BLaER1 (cell line): ENCODE measurements around the gene PMS2.
"Not testable (repeated sequence)": the region's sequence is repeated elsewhere in the genome, so short reads cannot be mapped to it uniquely, and the experiment has no call there.

Source experiments
- H3K27ac ChIP-seq: shearing (Covaris generic); formaldehyde crosslinking; 2 replicates; pipeline ENCODE4 v1.8.1; 2022
- H3K27me3 ChIP-seq: shearing (Covaris generic); formaldehyde crosslinking; 2 replicates; pipeline ENCODE4 v1.8.1; 2022
- H3K36me3 ChIP-seq: shearing (Covaris generic); formaldehyde crosslinking; 2 replicates; pipeline ENCODE4 v1.8.1; 2022
- H3K4me1 ChIP-seq: shearing (Covaris generic); formaldehyde crosslinking; 2 replicates; pipeline ENCODE4 v1.8.1; 2022
- H3K4me2 ChIP-seq: shearing (Covaris generic); formaldehyde crosslinking; 2 replicates; pipeline ENCODE4 v1.8.1; 2022
- H3K4me3 ChIP-seq: shearing (Covaris generic); formaldehyde crosslinking; 2 replicates; pipeline ENCODE4 v1.8.1; 2022
- H3K9ac ChIP-seq: shearing (Covaris generic); formaldehyde crosslinking; 2 replicates; pipeline ENCODE4 v1.8.1; 2022
- H3K9me3 ChIP-seq: shearing (Covaris generic); formaldehyde crosslinking; 2 replicates; pipeline ENCODE4 v1.8.1; 2022
- H4K20me1 ChIP-seq: shearing (Covaris generic); formaldehyde crosslinking; 2 replicates; pipeline ENCODE4 v1.8.1; 2022
- Cebpa-rat ChIP-seq: shearing (Covaris generic); IDR thresholded peaks from 2 replicates; pipeline ENCODE4 v1.8.1; 2022

PMS2 gene, protein sequence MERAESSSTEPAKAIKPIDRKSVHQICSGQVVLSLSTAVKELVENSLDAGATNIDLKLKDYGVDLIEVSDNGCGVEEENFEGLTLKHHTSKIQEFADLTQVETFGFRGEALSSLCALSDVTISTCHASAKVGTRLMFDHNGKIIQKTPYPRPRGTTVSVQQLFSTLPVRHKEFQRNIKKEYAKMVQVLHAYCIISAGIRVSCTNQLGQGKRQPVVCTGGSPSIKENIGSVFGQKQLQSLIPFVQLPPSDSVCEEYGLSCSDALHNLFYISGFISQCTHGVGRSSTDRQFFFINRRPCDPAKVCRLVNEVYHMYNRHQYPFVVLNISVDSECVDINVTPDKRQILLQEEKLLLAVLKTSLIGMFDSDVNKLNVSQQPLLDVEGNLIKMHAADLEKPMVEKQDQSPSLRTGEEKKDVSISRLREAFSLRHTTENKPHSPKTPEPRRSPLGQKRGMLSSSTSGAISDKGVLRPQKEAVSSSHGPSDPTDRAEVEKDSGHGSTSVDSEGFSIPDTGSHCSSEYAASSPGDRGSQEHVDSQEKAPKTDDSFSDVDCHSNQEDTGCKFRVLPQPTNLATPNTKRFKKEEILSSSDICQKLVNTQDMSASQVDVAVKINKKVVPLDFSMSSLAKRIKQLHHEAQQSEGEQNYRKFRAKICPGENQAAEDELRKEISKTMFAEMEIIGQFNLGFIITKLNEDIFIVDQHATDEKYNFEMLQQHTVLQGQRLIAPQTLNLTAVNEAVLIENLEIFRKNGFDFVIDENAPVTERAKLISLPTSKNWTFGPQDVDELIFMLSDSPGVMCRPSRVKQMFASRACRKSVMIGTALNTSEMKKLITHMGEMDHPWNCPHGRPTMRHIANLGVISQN

GRCh38 chr7:6008668-6009611, at the start of gene PMS2, which contains the start of gene AIMP2:
Gene PMS2 (minus strand): TSS chr7:6009049. CDS start chr7:6009019, 30 bp downstream.
Gene AIMP2 (plus strand): TSS chr7:6009272. CDS start chr7:6009364, 92 bp downstream.
- H3K36me3 ChIP-seq, result peaks cover 45% of the 10 kb centered on the region
- peak within 1 kb of the TSS; percentile 95 for H3K4me2 ChIP-seq
- peak within 1 kb of the TSS; percentile 84 for H3K27ac ChIP-seq
- peaks cover 37% of the 10 kb centered on the region for H3K4me1 ChIP-seq
- peak within 1 kb of the TSS; percentile 81 for H3K4me3 ChIP-seq
- TF ChIP-seq Cebpa-rat, result no peak
- peak within 1 kb of the TSS; percentile 83 for H3K9ac ChIP-seq
- H3K27me3 ChIP-seq, result no peaks in the 10 kb centered on the region
- H3K9me3 ChIP-seq, result no peaks in the 10 kb centered on the region
- peaks cover 8% of the 10 kb centered on the region; the same call in 1 of the 2 replicates for H4K20me1 ChIP-seq

DNA sequence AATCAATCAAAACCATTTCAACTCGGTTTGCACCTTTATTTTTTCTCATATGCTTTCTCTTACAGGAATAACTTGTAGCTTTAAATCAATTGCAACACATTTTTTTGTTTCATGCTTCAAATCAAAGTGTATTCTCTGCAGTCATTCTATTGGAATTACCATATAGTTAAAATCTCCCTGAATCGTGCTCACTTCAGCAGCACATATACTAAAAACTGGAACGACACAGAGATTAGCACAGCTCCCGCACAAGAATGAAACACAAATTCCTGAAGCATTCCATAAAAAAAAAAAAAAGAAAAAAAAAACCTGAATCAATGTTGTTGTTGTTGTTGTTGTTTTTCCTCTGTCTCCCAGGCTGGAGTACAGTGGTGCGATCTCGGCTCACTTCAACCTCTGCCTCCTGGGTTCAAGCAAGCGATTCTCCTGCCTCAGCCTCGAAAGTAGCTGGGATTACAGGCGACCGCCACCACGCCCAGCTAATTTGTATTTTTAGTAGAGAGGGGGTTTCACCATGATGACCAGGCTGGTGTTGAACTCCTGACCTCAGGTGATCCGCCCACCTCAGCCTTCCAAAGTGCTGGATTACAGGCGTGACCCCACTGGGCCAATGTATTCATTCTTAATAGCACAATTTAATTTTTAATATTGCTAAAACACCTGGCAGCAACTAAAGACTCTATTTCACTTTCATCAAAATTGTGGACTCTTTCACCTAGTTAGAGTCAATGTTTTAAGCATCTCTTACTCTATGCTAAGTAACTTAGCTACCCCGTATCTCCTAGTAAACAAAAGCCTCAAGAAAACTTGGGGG, 48.7 kb upstream of the PMS2 start:
- Histone ChIP-seq H3K4me1 (peaks cover 21% of the 10 kb centered on the region), H3K36me3 (peaks cover 34% of the 10 kb centered on the region), H3K27ac (peak overlapping the region; percentile 94)

GRCh38 chr7:6056616-6057015, 47.8 kb upstream of the PMS2 start:
- Histone ChIP-seq H3K36me3 (peaks cover 43% of the 10 kb centered on the region), H4K20me1 (peaks cover 54% of the 10 kb centered on the region), H3K4me2 (peak overlapping the region; percentile 82), H3K9me3 (no peaks in the 10 kb centered on the region), H3K4me3 (no peak overlapping the region), H3K4me1 (peaks cover 21% of the 10 kb centered on the region), H3K9ac (no peak overlapping the region), H3K27me3 (no peaks in the 10 kb centered on the region), H3K27ac (no peak overlapping the region)
- no peak for TF ChIP-seq Cebpa-rat

More for the DNA sequence above, 48.7 kb upstream of the PMS2 start:
- Histone ChIP-seq H3K9ac (peak overlapping the region; percentile 96), H4K20me1 (peaks cover 50% of the 10 kb centered on the region), H3K9me3 (no peaks in the 10 kb centered on the region), H3K4me2 (peak overlapping the region; percentile 82), H3K4me3 (peak overlapping the region; percentile 97), H3K27me3 (no peaks in the 10 kb centered on the region)
- TF ChIP-seq Cebpa-rat, result no peak

DNA sequence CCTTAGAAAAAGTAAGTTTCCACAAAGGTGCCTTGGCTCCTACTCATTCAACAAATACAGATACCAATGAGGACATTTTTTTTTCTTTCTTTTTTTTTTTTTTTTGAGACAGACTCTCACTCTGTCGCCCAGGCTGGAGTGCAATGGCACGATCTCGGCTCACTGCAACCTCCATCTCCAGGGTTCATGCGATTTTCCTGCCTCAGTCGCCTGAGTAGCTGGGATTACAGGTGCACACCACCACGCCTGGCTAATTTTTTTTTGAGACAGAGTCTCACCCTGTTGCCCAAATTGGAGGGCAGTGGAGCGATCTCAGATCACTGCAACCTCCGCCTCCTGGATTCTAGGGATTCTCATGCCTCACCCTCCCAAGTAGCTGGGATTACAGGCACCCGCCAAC, 42.3 kb upstream of the PMS2 start:
- H3K4me1 ChIP-seq, H3K9ac ChIP-seq, H3K27me3 ChIP-seq, H3K27ac ChIP-seq, H3K4me2 ChIP-seq, H3K9me3 ChIP-seq, H3K4me3 ChIP-seq: not testable (repeated sequence)
- Histone ChIP-seq H4K20me1 (peaks cover 41% of the 10 kb centered on the region), H3K36me3 (peaks cover 97% of the 10 kb centered on the region)

DNA sequence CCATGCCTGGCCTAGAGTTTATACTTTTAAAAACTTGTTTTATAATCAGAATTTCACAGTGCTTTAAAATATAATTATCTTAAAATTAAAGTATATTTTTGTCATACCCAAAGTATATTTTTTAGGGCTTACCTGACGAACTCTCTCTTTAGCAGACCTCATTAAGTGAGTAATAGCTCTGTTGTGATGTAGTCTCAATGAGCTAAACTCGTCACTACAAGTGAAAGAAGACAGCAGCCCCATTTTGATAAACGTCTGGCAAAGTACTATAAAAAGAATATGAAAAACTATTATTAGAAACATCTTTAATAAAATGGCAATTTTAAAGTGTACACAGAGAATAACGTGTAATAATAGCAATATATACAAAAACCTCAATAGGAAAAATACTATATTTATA, 40.9 kb upstream of the PMS2 start:
- Histone ChIP-seq H3K4me3 (no peak overlapping the region), H3K27me3 (no peaks in the 10 kb centered on the region), H3K9ac (no peak overlapping the region), H3K27ac (no peak overlapping the region), H3K4me1 (no peaks in the 10 kb centered on the region), H3K9me3 (no peaks in the 10 kb centered on the region), H3K36me3 (peaks cover 100% of the 10 kb centered on the region), H3K4me2 (no peak overlapping the region), H4K20me1 (peaks cover 26% of the 10 kb centered on the region)
- no peak for TF ChIP-seq Cebpa-rat

GRCh38 chr7:6035686-6036085, 26.8 kb upstream of the PMS2 start:
- no peaks in the 10 kb centered on the region for H3K27me3 ChIP-seq
- peaks cover 25% of the 10 kb centered on the region for H4K20me1 ChIP-seq
- no peak overlapping the region for H3K27ac ChIP-seq
- no peak for TF ChIP-seq Cebpa-rat
- H3K9me3 ChIP-seq, result no peaks in the 10 kb centered on the region
- H3K4me3 ChIP-seq, result no peak overlapping the region
- H3K9ac ChIP-seq, result no peak overlapping the region
- peaks cover 98% of the 10 kb centered on the region for H3K36me3 ChIP-seq
- no peaks in the 10 kb centered on the region for H3K4me1 ChIP-seq
- no peak overlapping the region for H3K4me2 ChIP-seq

DNA sequence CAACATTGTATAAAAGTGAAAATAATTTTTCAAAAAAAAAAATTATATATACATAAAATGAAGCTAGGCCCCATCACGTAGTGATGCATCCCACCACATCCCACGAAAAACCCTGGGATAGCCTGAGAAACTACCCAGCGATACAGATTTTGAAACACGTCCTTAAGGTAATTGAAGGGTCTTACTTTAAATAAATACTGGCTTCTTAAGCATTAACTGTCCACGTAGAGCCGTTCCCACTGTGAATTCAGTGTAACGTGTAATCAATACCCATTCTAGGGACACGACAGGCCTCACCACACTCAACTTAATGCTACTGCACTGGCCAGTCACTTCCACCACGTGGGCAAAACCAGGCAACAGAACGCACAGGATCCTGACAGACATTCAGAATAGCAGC, 26.3 kb upstream of the PMS2 start:
- H3K27me3 ChIP-seq, result no peaks in the 10 kb centered on the region
- H3K4me3 ChIP-seq, result no peak overlapping the region
- no peak for TF ChIP-seq Cebpa-rat
- H3K9me3 ChIP-seq, result no peaks in the 10 kb centered on the region
- no peak overlapping the region for H3K4me2 ChIP-seq
- H3K9ac ChIP-seq, result no peak overlapping the region
- peaks cover 98% of the 10 kb centered on the region for H3K36me3 ChIP-seq
- H3K4me1 ChIP-seq, result no peaks in the 10 kb centered on the region
- H4K20me1 ChIP-seq, result peaks cover 27% of the 10 kb centered on the region
- no peak overlapping the region for H3K27ac ChIP-seq

DNA sequence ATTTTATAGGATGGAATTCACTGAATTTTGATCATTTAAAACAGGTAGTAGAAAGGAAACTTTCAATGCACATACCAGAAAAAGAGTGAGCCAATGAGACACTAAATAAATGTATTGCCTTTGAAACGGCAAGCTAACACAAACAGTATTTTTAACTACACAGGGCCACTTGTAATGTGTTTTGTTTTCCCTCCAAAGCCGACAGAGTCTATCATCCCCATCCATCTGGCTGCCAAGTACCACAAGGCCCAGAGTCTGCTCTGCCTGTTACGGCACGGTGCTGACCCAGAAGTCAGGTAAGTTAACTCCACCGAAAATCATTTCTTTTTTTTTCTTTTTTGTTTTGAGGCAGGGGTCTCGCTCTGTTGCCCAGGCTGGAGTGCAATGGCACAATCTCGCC, 23.8 kb upstream of the PMS2 start:
- no peak overlapping the region for H3K27ac ChIP-seq
- peaks cover 2% of the 10 kb centered on the region for H3K4me1 ChIP-seq
- H3K4me2 ChIP-seq, result no peak overlapping the region
- peaks cover 98% of the 10 kb centered on the region for H3K36me3 ChIP-seq
- no peak overlapping the region for H3K4me3 ChIP-seq
- peaks cover 27% of the 10 kb centered on the region for H4K20me1 ChIP-seq
- no peaks in the 10 kb centered on the region for H3K27me3 ChIP-seq
- no peak overlapping the region; the same call in 1 of the 2 replicates for H3K9ac ChIP-seq
- TF ChIP-seq Cebpa-rat, result no peak
- no peaks in the 10 kb centered on the region for H3K9me3 ChIP-seq
